ENCODE measurements around the gene COQ2. TPM values are rescaled to one million over a fixed set of nuclear protein-coding genes. Genes with fewer than 3 reads are reported as not detected.
"Not testable (repeated sequence)": the region's sequence is repeated elsewhere in the genome, so short reads cannot be mapped to it uniquely, and the experiment has no call there.

The COQ2 gene
- total RNA-seq, 1 experiment from 2014 or later: 46.1 TPM

- in situ Hi-C loops (cut with HindIII; ENCODE audit: low sequenced_read_pairs): not testable (repeated sequence)
Measured at GRCh38 chr4:83290059-83290774, 5.6 kb upstream of the COQ2 start.

GRCh38 chr4:83288381-83288780, 3.8 kb upstream of the COQ2 start:
- DNase-seq (ENCODE audit: low spot score); in situ Hi-C loops (cut with HindIII; ENCODE audit: low sequenced_read_pairs): not testable (repeated sequence)

More at GRCh38 chr4:83290059-83290774, 5.6 kb upstream of the COQ2 start:
- not testable (repeated sequence) for DNase-seq (ENCODE audit: low spot score)

GRCh38 chr4:83285055-83285407, 433 bp upstream of the COQ2 start:
- in situ Hi-C loops (cut with HindIII; ENCODE audit: low sequenced_read_pairs): no loop called here
- DNase-seq (ENCODE audit: low spot score): peak; percentile 50

- DNase-seq (ENCODE audit: low spot score): peak; percentile 4
- in situ Hi-C loops (cut with HindIII; ENCODE audit: low sequenced_read_pairs): no loop called here
Measured at GRCh38 chr4:83283181-83283580, 1.4 kb downstream of the COQ2 start.

- in situ Hi-C loops (cut with HindIII; ENCODE audit: low sequenced_read_pairs): no loop called here
- peak; percentile 72 for DNase-seq (ENCODE audit: low spot score)
Measured at GRCh38 chr4:83282049-83282535, 2.5 kb downstream of the COQ2 start.

GRCh38 chr4:83281307-83281706, 3.3 kb downstream of the COQ2 start:
- in situ Hi-C loops (cut with HindIII; ENCODE audit: low sequenced_read_pairs): no loop called here
- no peak for DNase-seq (ENCODE audit: low spot score)

- DNase-seq (ENCODE audit: low spot score): no peak
- in situ Hi-C loops (cut with HindIII; ENCODE audit: low sequenced_read_pairs): no loop called here
Measured at GRCh38 chr4:83276299-83277040, 8.1 kb downstream of the COQ2 start.

- DNase-seq (ENCODE audit: low spot score); in situ Hi-C loops (cut with HindIII; ENCODE audit: low sequenced_read_pairs): not testable (repeated sequence)
Measured at GRCh38 chr4:83273926-83274325, 10.7 kb downstream of the COQ2 start.

GRCh38 chr4:83272900-83273299, 11.7 kb downstream of the COQ2 start:
- in situ Hi-C loops (cut with HindIII; ENCODE audit: low sequenced_read_pairs): no loop called here
- DNase-seq (ENCODE audit: low spot score): no peak

- no peak for DNase-seq (ENCODE audit: low spot score)
- in situ Hi-C loops (cut with HindIII; ENCODE audit: low sequenced_read_pairs): no loop called here
Measured at GRCh38 chr4:83269256-83269655, 15.3 kb downstream of the COQ2 start.

GRCh38 chr4:83268491-83268890, 16.1 kb downstream of the COQ2 start:
- in situ Hi-C loops (cut with HindIII; ENCODE audit: low sequenced_read_pairs): no loop called here
- DNase-seq (ENCODE audit: low spot score): no peak

GRCh38 chr4:83267830-83268475, 16.6 kb downstream of the COQ2 start:
- DNase-seq (ENCODE audit: low spot score): no peak
- in situ Hi-C loops (cut with HindIII; ENCODE audit: low sequenced_read_pairs): no loop called here

- in situ Hi-C loops (cut with HindIII; ENCODE audit: low sequenced_read_pairs): no loop called here
- no peak for DNase-seq (ENCODE audit: low spot score)
Measured at GRCh38 chr4:83267121-83267829, 17.3 kb downstream of the COQ2 start.

- in situ Hi-C loops (cut with HindIII; ENCODE audit: low sequenced_read_pairs): no loop called here
- no peak for DNase-seq (ENCODE audit: low spot score)
Measured at GRCh38 chr4:83266689-83267088, 17.9 kb downstream of the COQ2 start.

GRCh38 chr4:83263106-83263505, 21.5 kb downstream of the COQ2 start:
- no peak for DNase-seq (ENCODE audit: low spot score)
- in situ Hi-C loops (cut with HindIII; ENCODE audit: low sequenced_read_pairs): no loop called here

- DNase-seq (ENCODE audit: low spot score): no peak
- in situ Hi-C loops (cut with HindIII; ENCODE audit: low sequenced_read_pairs): no loop called here
Measured at GRCh38 chr4:83262682-83263081, 21.9 kb downstream of the COQ2 start.

GRCh38 chr4:83261307-83261706, 23.3 kb downstream of the COQ2 start:
- no peak for DNase-seq (ENCODE audit: low spot score)
- in situ Hi-C loops (cut with HindIII; ENCODE audit: low sequenced_read_pairs): no loop called here

GRCh38 chr4:83259586-83259985, 25.0 kb downstream of the COQ2 start:
- in situ Hi-C loops (cut with HindIII; ENCODE audit: low sequenced_read_pairs): no loop called here

GRCh38 chr4:83258461-83258860, 26.1 kb downstream of the COQ2 start:
- in situ Hi-C loops (cut with HindIII; ENCODE audit: low sequenced_read_pairs): no loop called here
- DNase-seq (ENCODE audit: low spot score): no peak

More at GRCh38 chr4:83259586-83259985, 25.0 kb downstream of the COQ2 start:
- no peak for DNase-seq (ENCODE audit: low spot score)
